ENCODE results near the gene RNF11.

The RNF11 gene

GRCh38 chr1:51299981-51300670, 64.1 kb downstream of the RNF11 start:
- TF ChIP-seq ZNF70 (CRISPR knock-in tag; IDR thresholded peaks at IDR 0.05) (no peak), TOX (CRISPR knock-in tag; IDR thresholded peaks at IDR 0.05; ENCODE audit: borderline replicate concordance) (no peak), OSR1 (CRISPR knock-in tag; IDR thresholded peaks at IDR 0.05) (no peak)
- ATAC-seq: no peak

GRCh38 chr1:51301152-51301843, 65.2 kb downstream of the RNF11 start:
- no peak for ATAC-seq
- TF ChIP-seq RARB (CRISPR knock-in tag; IDR thresholded peaks at IDR 0.05): no peak
- no peak for TF ChIP-seq PPARA (CRISPR knock-in tag; IDR thresholded peaks at IDR 0.05; ENCODE audit: borderline replicate concordance)
- TF ChIP-seq ZFP3 (CRISPR knock-in tag; IDR thresholded peaks at IDR 0.05): no peak
- no peak for TF ChIP-seq POU6F1 (CRISPR knock-in tag; IDR thresholded peaks at IDR 0.05; ENCODE audit: borderline replicate concordance, low read depth)
- no peak for TF ChIP-seq CSRNP3 (CRISPR knock-in tag; IDR thresholded peaks at IDR 0.05)
- no peak for TF ChIP-seq ZFP30 (CRISPR knock-in tag; IDR thresholded peaks at IDR 0.05)
- no peak for TF ChIP-seq ZNF565 (CRISPR knock-in tag; conservative IDR thresholded peaks at IDR 0.05; ENCODE audit: low read depth)
- no peak for TF ChIP-seq OSR1 (CRISPR knock-in tag; IDR thresholded peaks at IDR 0.05)
- no peak for TF ChIP-seq ZNF70 (CRISPR knock-in tag; IDR thresholded peaks at IDR 0.05)
- TF ChIP-seq BACH2 (CRISPR knock-in tag; IDR thresholded peaks at IDR 0.05; ENCODE audit: borderline replicate concordance): no peak
- no peak for TF ChIP-seq ISL1 (CRISPR knock-in tag; IDR thresholded peaks at IDR 0.05)
- TF ChIP-seq ESRRG (CRISPR knock-in tag; IDR thresholded peaks at IDR 0.05): no peak
- no peak for TF ChIP-seq TCF4 (CRISPR knock-in tag; IDR thresholded peaks at IDR 0.05; ENCODE audit: borderline replicate concordance)
- no peak for TF ChIP-seq SNAI2 (CRISPR knock-in tag; IDR thresholded peaks at IDR 0.05)
- TF ChIP-seq CREB5 (CRISPR knock-in tag; IDR thresholded peaks at IDR 0.05; ENCODE audit: low read depth): no peak
- no peak for TF ChIP-seq CSDC2 (CRISPR knock-in tag; IDR thresholded peaks at IDR 0.05)
- no peak for TF ChIP-seq ZC3H10 (CRISPR knock-in tag; IDR thresholded peaks at IDR 0.05)
- TF ChIP-seq TSHZ2 (CRISPR knock-in tag; IDR thresholded peaks at IDR 0.05): no peak

GRCh38 chr1:51301844-51302162, 65.7 kb downstream of the RNF11 start:
- no peak for ATAC-seq
- TF ChIP-seq PPARA (CRISPR knock-in tag; IDR thresholded peaks at IDR 0.05; ENCODE audit: borderline replicate concordance): no peak
- TF ChIP-seq ARNTL (CRISPR knock-in tag; IDR thresholded peaks at IDR 0.05; ENCODE audit: borderline replicate concordance, low read depth): no peak
- TF ChIP-seq CSDC2 (CRISPR knock-in tag; IDR thresholded peaks at IDR 0.05): no peak
- no peak for TF ChIP-seq SNAI2 (CRISPR knock-in tag; IDR thresholded peaks at IDR 0.05)
- no peak for TF ChIP-seq ZC3H10 (CRISPR knock-in tag; IDR thresholded peaks at IDR 0.05)
- TF ChIP-seq CREB5 (CRISPR knock-in tag; IDR thresholded peaks at IDR 0.05; ENCODE audit: low read depth): no peak
- TF ChIP-seq OSR1 (CRISPR knock-in tag; IDR thresholded peaks at IDR 0.05): no peak
- no peak for TF ChIP-seq ESRRG (CRISPR knock-in tag; IDR thresholded peaks at IDR 0.05)
- no peak for TF ChIP-seq ISL1 (CRISPR knock-in tag; IDR thresholded peaks at IDR 0.05)
- no peak for TF ChIP-seq ZNF70 (CRISPR knock-in tag; IDR thresholded peaks at IDR 0.05)
- no peak for TF ChIP-seq ZNF565 (CRISPR knock-in tag; conservative IDR thresholded peaks at IDR 0.05; ENCODE audit: low read depth)
- TF ChIP-seq ZNF8 (CRISPR knock-in tag; IDR thresholded peaks at IDR 0.05): no peak
- no peak for TF ChIP-seq CSRNP3 (CRISPR knock-in tag; IDR thresholded peaks at IDR 0.05)
- no peak for TF ChIP-seq POU6F1 (CRISPR knock-in tag; IDR thresholded peaks at IDR 0.05; ENCODE audit: borderline replicate concordance, low read depth)
- TF ChIP-seq ZFP3 (CRISPR knock-in tag; IDR thresholded peaks at IDR 0.05): no peak

All from SK-N-SH treated with all-trans-retinoic acid at 6 μM for 48 hours (cell line).